Measurements from ENCODE around the gene SAT1. TPM values are rescaled to one million over a fixed set of nuclear protein-coding genes. Genes with fewer than 3 reads are reported as not detected.

Gene SAT1
- total RNA-seq, 2 donors from 2014 or later: 160 to 466 TPM

DNA sequence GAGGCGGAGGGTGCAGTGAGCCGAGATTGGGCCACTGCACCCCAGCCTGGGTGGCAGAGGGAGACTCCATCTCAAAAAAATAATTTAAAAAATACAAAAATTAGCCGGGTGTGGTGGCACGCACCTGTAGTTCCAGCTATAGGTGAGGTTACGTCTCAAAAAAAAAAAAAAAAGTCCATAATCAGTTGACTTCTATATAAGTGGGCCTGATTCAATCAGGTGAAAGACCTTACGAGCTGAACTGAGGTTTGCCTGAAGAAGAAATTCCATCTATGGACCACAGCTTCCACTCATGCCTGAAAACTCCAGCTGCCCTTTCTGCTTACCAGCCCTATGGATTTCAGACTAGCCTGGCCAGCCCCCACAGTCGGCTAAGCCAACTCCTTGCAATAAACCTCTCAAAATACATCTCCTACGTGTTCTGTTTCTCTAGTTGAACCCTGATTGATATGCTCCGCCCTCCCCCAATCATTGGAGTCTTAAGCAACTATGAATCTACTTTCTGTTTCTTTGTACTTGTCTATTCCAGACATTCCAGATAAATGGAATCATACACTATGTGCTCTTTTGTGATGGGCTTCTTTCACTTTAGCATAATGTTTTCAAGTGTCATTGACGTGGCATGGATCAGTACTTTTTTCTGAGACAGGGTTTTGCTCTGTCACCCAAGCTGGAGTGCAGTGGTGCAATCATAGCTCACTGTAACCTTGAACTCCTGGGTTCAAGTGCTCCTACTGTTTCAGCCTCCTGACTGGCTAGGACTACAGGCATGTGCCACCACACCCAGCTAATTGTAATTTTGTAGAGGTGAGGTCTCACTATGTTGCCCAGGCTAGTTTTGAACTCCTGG is 36.6 kb downstream of the SAT1 start:
- no peaks in the 10 kb centered on the region for H3K9me3 Mint-ChIP-seq
- DNase-seq (ENCODE audit: low spot score in 2 of 2): no peak
- H3K27ac Mint-ChIP-seq: no peak overlapping the region
- no peaks in the 10 kb centered on the region for H3K36me3 Mint-ChIP-seq
- no peak for ATAC-seq

GRCh38 chrX:23820235-23820782 is 37.3 kb downstream of the SAT1 start:
- H3K36me3 Mint-ChIP-seq: no peaks in the 10 kb centered on the region
- ATAC-seq: peak in 1 of 2 donors; percentile 58
- H3K27ac Mint-ChIP-seq: no peak overlapping the region
- no peaks in the 10 kb centered on the region for H3K9me3 Mint-ChIP-seq
- DNase-seq (ENCODE audit: low spot score in 2 of 2): no peak

DNA sequence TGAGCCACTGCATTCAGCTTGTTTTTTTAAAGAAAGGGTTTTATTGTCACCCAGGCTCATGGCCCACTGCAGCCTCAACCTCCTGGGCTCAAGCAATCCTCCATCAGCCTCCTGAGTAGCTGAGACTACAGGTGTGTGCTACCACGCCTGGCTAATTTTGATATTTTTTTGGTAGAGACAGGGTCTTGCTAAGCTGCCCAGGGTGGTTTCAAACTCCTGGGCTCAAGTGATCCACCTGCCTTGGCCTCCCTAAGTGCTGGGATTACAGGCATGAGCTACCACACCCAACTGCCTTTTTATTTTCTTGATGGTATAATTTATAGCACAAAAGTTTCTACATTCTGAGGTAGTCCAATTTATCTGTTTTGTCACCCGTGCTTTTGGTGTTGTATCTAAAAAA is 38.9 kb downstream of the SAT1 start:
- Mint-ChIP-seq H3K27ac (no peak overlapping the region), H3K9me3 (no peaks in the 10 kb centered on the region), H3K36me3 (no peaks in the 10 kb centered on the region)
- ATAC-seq (no peak), DNase-seq (ENCODE audit: low spot score in 2 of 2) (no peak)

- no peak overlapping the region for H3K27ac Mint-ChIP-seq
- H3K36me3 Mint-ChIP-seq: no peaks in the 10 kb centered on the region
- ATAC-seq: no peak
- H3K9me3 Mint-ChIP-seq: no peaks in the 10 kb centered on the region
- DNase-seq (ENCODE audit: low spot score in 2 of 2): no peak
Measured at GRCh38 chrX:23822397-23822796, 39.4 kb downstream of the SAT1 start.

GRCh38 chrX:23822841-23823240 is 39.9 kb downstream of the SAT1 start:
- ATAC-seq (no peak), DNase-seq (ENCODE audit: low spot score in 2 of 2) (no peak)
- Mint-ChIP-seq H3K36me3 (no peaks in the 10 kb centered on the region), H3K27ac (no peak overlapping the region), H3K9me3 (no peaks in the 10 kb centered on the region)

DNA sequence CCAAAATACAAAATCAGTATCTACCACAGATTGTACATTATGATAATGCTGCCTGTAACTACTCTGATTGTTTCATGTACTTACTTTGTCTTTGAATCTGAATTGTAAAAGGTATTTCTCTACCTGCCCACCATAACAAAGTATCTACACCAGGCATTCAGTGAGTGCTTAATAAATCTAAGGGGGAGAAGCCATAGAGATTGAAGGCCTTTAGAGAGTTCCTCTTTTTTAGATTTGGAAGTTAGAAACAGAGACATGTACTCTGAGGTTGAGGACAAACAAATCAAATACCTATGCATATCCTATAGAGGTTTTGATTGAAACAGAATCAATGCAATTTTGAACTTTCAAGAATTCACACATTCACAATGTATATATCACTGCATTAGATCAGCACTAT is 42.7 kb downstream of the SAT1 start:
- Mint-ChIP-seq H3K9me3 (no peaks in the 10 kb centered on the region), H3K27ac (peak overlapping the region in 1 of 2 donors; percentile 28), H3K36me3 (no peaks in the 10 kb centered on the region)
- no peak for ATAC-seq
- DNase-seq (ENCODE audit: low spot score in 2 of 2): no peak

- no peaks in the 10 kb centered on the region for H3K9me3 Mint-ChIP-seq
- H3K36me3 Mint-ChIP-seq: no peaks in the 10 kb centered on the region
- peak overlapping the region in 1 of 2 donors; percentile 28 for H3K27ac Mint-ChIP-seq
Measured at GRCh38 chrX:23826216-23826615, 43.2 kb downstream of the SAT1 start.

DNA sequence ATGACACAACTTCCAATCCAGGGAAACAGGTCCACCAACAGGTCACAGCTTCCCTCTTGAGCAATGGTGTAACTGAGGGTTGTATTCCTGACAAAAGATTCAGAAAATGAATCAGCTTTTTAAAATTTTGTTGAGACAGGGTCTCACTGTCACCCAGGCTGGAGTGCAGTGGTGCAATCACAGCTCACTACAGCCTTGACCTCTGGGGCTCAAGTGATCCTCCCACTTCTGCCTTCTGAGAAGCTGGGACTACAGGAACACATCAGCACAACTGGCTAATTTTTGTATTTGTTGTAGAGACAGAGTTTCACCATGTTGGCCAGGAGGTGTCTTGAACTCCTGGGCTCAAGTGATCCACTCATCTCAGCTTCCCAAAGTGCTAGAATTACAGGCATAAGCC is 43.7 kb downstream of the SAT1 start:
- ATAC-seq (no peak), DNase-seq (ENCODE audit: low spot score in 2 of 2) (no peak)
- H3K36me3 Mint-ChIP-seq: no peaks in the 10 kb centered on the region
- H3K27ac Mint-ChIP-seq: no peak overlapping the region
- H3K9me3 Mint-ChIP-seq: no peaks in the 10 kb centered on the region

More at GRCh38 chrX:23826216-23826615, 43.2 kb downstream of the SAT1 start:
- no peak for ATAC-seq
- DNase-seq (ENCODE audit: low spot score in 2 of 2): no peak

DNA sequence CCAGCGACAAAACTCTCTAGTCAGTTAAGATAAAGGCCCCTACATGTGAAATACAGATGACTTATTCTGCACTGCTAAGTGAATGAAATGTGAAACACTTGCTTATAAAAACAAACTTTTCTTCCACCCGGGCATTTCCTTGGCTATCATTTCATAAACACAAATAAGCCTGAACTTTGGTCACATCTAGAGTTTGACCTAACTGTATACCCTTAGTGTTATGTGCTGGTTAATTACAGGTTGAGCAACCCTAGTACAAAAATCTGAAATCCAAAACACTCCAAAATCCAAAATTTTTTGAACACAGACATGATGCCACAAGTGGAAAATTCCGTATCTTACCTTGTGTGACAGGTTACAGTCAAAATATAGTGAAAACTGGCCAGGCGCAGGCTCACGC is 45.9 kb downstream of the SAT1 start:
- no peak for ATAC-seq
- H3K27ac Mint-ChIP-seq: no peak overlapping the region
- no peaks in the 10 kb centered on the region for H3K9me3 Mint-ChIP-seq

DNA sequence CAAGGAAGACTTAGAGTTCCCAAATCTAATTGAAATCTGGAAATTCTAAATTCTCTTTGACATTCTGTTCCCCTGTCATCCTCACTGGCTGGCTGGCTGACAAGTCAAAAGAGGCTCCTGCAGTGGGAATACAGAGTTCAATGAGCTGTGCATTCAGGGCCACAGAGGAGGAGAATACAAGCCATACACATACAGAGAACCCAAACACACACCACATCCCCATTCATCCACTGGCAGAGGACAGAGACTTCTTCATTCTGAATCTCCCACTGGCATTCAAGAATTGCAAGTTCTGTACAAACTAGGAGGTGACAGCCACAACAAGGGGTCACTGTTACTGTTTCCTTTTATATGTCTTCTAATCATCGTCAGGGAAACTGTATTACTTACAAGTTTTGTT is 49.7 kb downstream of the SAT1 start:
- no peak for ATAC-seq
- no peak for DNase-seq (ENCODE audit: low spot score in 2 of 2)
- no peaks in the 10 kb centered on the region for H3K36me3 Mint-ChIP-seq
- no peaks in the 10 kb centered on the region for H3K9me3 Mint-ChIP-seq
- no peak overlapping the region for H3K27ac Mint-ChIP-seq

More for the DNA sequence above, 45.9 kb downstream of the SAT1 start:
- DNase-seq (ENCODE audit: low spot score in 2 of 2): no peak
- H3K36me3 Mint-ChIP-seq: no peaks in the 10 kb centered on the region

Other genes with a start within 250 kb of the SAT1 start
- 10 to 100 TPM; 42.6 to 48.2 TPM for gene PRDX4, start 115.7 kb upstream of the SAT1 start, total RNA-seq
- 10 to 100 TPM; 33.6 to 56.3 TPM for gene ACOT9, start 39.9 kb upstream of the SAT1 start, total RNA-seq
- 10 to 100 TPM; 20.6 to 28.4 TPM for gene APOO, start 124.8 kb downstream of the SAT1 start, total RNA-seq
- under 1 TPM in 1 of 2 donors, not detected in 1; 0.37 TPM for gene CXorf58, start 124.8 kb downstream of the SAT1 start, total RNA-seq
- 10 to 100 TPM; 11.8 to 31.6 TPM for gene KLHL15, start 244.0 kb downstream of the SAT1 start, total RNA-seq